Measurements from ENCODE around the gene ERFE.

The ERFE gene

DNA sequence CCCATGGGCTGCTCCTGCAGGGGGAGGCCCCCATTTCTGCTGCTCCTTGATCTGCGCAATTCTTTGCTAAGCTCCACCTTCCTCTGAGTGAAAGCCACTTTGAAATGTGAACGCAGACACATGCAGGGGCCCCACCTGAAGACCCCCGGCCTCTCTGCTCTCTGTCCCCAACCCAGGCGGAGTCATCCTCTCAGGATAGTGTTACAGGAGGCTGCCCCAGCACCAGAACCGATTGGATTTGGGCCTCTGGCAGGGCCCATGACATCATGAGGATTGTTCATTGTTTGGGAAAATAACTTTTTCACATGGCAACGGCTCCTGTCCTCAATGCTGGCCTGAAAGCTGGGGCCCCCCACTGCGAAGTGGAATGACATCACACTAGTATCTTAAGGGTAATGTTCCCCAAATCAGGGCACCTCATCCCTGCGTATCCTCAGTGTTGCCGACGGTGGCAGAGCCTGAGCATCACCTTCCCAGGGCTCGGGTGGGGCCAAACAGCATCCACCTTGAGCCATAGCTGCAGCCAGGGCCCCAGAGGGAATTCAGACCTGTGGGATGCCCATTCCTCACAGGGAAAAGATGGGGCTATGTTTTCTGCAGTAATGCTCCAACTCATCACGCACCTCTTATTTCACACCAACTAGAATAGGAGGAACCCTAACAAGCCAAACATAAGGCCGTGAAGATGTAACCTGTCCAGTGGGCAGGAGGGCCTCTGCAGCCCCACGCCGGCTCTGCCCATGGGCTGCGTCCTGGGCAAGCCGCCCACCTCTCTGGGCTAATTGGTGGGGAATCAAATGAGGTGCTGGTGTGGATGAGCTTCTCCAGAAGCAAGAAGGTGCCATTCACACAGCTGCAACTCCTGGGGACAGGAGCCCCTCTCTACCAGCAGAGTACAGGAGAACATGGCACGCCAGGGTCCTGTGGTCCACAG is 2.7 kb upstream of the ERFE start:
- DNase-seq (ENCODE audit: low read depth) = no peak

- DNase-seq (ENCODE audit: low read depth) = no peak
Observed at GRCh38 chr2:238157506-238158017, 1.2 kb upstream of the ERFE start.

GRCh38 chr2:238158018-238158508 is 707 bp upstream of the ERFE start:
- no peak for DNase-seq (ENCODE audit: low read depth)

- no peak for DNase-seq (ENCODE audit: low read depth)
Observed at GRCh38 chr2:238159071-238159539, 335 bp downstream of the ERFE start.

- no peak for DNase-seq (ENCODE audit: low read depth)
Observed at GRCh38 chr2:238159661-238160205, 963 bp downstream of the ERFE start.

GRCh38 chr2:238160206-238161129 is 1.7 kb downstream of the ERFE start:
- no peak for DNase-seq (ENCODE audit: low read depth)

GRCh38 chr2:238161291-238162051 is 2.7 kb downstream of the ERFE start:
- DNase-seq (ENCODE audit: low read depth) = no peak

DNA sequence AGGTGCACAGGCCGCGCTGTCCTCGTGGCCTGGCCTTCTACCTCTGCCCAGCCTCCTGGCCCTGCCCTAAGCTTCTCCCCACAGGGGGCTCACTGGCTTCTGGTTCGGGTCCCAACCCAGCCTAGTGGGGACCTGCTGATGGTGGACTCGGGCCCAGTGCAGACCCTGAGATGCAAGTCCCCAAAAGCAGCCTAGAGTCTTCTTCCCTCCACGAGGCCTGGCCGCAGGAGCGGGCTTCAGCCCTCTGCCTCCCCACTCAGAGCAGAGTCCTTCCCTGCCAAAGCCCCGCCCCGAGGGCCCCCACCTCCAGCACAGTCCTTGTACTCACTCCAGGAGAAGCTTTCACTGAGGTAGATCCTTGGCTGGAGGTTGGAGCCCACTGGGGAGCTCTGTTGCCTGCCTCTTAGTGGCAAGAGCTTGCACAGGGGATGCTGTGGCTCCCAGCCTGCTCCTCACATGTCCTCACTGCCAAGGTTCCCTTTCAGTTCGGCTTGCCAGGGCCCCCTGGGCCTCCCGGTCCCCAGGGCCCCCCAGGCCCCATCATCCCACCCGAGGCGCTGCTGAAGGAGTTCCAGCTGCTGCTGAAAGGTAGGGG is 3.6 kb downstream of the ERFE start:
- no peak for DNase-seq (ENCODE audit: low read depth)

DNA sequence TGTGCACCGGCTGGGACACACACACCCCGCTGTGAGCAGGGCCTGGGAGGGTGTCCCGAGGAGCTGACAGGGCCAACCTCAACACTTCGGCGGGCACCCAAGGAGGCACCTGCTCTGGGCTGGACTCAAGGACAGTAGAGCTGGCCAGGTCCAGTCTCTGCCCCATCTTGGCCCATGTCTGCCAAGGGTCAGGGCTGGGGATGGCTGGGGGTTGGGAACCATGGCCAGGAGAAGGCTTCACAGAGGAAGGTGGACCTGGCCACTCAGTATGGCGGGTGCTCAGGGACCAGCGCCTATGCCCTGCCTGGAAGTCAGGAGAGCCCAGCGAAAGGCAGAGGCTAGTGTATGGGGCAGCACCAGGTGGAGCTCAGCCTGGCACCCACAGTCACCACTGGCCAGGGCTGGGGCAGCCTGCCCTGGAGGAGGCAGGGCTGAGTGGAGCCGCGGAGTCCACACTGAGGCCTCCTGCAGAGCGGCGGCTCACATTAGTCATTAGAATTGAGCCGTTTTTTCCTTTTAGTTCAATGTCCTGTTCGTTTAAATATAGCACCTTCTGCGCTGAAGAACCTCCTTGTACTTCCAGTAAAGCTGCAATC is 4.2 kb downstream of the ERFE start:
- DNase-seq (ENCODE audit: low read depth) = no peak

DNA sequence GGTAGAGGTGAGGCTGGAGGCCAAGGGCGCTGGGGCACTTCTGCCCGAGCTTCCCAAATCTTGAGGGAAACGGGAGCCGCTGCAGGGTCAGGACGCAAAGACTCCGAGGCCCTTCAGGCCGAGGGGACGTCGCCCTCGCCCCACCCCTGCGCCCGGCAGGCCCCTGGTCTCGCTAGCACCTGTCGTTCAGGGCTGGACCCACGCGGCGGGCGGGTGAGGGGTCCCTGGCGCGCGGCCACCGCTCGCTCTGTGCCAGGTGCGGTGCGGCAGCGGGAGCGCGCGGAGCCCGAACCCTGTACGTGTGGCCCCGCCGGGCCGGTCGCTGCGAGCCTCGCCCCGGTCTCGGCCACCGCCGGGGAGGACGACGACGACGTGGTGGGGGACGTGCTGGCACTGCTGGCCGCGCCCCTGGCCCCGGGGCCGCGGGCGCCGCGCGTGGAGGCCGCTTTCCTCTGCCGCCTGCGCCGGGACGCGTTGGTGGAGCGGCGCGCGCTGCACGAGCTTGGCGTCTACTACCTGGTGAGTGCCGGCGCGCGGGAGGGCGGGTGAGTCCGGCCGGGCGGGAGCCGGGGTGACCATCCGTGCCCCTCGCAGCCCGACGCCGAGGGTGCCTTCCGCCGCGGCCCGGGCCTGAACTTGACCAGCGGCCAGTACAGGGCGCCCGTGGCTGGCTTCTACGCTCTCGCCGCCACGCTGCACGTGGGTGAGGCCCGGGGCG is 4.9 kb downstream of the ERFE start:
- no peak for DNase-seq (ENCODE audit: low read depth)

GRCh38 chr2:238164906-238165287 is 6.1 kb downstream of the ERFE start:
- no peak for DNase-seq (ENCODE audit: low read depth)

DNA sequence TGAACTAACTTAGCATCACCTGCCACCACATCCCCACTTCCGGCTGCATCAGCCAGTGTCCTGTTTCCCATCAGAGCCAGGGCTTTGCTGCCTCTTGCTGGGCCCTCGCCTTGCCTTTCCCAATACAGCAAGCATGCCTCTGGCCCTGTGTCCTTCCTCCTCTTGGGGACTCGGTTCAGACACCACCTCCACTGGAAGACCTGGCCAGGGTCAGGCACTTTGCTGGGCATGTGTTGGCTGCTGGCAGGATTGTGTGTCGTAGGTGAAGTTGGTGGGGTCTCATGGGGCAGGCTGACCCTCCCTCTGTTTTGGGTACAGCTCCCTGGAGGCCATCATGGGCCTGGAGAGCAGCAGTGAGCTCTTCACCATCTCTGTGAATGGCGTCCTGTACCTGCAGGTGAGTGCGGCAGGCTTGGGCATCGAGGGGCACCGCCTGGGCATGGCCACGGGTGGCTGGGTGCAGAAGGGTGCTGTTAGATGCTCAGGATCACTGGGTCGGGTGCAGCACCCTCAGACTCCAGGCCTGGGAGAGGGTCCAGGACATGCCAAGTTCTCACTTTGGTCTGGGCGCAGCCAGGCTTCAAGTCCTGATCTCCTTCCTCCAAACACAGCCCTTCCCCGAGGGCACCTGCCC is 6.6 kb downstream of the ERFE start:
- DNase-seq (ENCODE audit: low read depth) = no peak

DNA sequence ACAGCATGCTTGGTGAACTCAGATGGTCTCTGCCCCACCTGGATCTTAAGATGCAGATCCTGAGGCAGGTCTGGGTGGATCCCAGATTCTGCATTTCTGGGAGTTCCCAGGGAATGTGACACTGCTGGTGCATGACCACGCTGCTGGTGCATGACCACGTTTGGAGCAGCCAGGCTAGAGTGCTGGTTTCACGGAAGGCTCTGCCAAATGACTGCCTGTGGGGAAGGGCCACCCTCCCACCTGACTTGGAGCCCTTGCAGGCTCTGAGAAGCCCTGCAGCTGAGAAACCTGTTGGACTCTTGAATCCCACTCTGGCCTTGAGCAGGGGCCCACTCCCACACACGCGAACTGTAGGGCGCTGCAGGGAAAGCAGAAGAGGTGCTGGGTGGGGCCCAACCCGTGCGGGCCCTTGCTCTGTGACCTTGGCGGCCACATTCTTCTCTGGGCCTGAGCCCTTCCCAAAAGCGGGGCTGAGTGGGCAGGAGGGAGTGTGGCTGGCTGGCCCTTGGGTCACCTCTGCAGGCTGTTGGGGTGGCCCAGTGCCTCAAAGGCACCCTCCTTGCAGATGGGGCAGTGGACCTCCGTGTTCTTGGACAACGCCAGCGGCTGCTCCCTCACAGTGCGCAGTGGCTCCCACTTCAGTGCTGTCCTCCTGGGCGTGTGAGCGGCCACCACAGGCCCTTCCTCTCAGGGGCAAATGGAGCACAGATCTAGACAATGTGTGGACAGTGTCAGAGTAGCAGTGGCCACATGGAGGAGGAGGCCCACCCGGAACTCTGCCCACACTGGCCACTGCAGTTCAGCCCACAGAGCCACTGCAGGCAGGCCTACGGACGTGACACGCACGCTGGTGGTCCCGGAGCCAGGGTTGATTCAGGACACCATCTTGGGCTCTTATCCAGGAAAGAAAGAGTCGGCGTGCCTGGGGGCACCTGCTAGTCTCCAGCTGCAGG is 7.9 kb downstream of the ERFE start:
- no peak for DNase-seq (ENCODE audit: low read depth)

GRCh38 chr2:238167344-238167715 is 8.6 kb downstream of the ERFE start:
- no peak for DNase-seq (ENCODE audit: low read depth)

- DNase-seq (ENCODE audit: low read depth) = no peak
Observed at GRCh38 chr2:238167761-238168160, 9.0 kb downstream of the ERFE start.

GRCh38 chr2:238168196-238169047 is 9.7 kb downstream of the ERFE start:
- DNase-seq (ENCODE audit: low read depth) = no peak

- no peak for DNase-seq (ENCODE audit: low read depth)
Observed at GRCh38 chr2:238169048-238169707, 10.4 kb downstream of the ERFE start.

Data from stimulated activated CD8-positive, alpha-beta memory T cell treated with anti-CD3 and anti-CD28 coated beads, Interleukin-15, amount 100 ng/mL, for 24 hours (primary cell).